Mesenteric fat pad (tissue), 1 donor: ENCODE data around the gene CABLES2. TPM values are rescaled to one million over a fixed set of nuclear protein-coding genes. Genes with fewer than 3 reads are reported as not detected.

Experiments used
- DNase-seq: peaks from one replicate; pipeline ENCODE4 v3.0.0-alpha.2; 2020; ENCODE audit warnings: low spot score
- total RNA-seq: library from RNA; stranded (reverse); fragmentation: NEBNext Ultra II Directional; extraction: Animal tissue kit (Norgen Biotek cat#: 25700); gene quantifications from one replicate; pipeline ENCODE4 v1.2.1, GENCODE V29; 2021
- donor health status: DM: yes; HTN: yes; CAD: no.

Gene CABLES2
- total RNA-seq, 1 donor from 2014 or later: 2.3 TPM

DNA sequence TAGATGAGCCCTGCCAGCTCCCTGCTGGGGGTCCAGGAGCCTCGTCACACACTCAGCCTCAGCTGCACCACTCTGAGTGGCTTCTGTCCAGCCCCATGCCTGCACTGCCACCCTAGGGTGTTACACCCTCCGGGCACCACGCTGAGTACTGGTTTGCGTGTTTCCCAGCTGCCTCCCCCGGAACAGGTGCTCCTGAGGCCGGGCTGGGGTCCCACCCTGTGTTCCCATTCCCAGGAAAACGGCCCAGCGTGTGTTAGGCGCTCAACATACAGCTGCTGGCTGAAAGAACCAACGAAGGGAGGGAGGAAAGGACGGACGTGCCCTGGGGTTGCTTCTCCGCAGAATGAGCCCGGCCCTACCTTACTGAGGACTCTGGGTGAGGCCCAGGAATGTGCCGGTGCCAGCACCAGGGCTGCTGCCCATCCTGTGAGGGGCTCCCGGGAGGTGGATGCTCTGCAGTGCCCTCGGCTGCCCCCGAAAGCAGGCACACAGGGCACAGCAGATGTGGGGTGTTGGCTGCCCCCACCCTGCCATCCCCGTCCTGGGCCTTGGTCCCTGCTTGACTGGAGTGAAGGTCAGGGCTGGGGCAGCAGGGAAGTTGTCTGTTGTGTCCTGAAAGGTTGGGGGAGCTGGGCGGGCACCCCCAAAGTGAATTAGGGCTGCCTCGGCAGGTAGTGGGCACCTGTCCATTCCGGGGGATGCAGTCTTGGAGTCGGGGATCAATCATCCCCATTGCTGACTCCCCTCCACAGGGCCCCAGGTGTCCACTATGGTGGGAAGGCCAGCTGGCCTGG is 56.3 kb downstream of the CABLES2 start:
- no peak for DNase-seq

DNA sequence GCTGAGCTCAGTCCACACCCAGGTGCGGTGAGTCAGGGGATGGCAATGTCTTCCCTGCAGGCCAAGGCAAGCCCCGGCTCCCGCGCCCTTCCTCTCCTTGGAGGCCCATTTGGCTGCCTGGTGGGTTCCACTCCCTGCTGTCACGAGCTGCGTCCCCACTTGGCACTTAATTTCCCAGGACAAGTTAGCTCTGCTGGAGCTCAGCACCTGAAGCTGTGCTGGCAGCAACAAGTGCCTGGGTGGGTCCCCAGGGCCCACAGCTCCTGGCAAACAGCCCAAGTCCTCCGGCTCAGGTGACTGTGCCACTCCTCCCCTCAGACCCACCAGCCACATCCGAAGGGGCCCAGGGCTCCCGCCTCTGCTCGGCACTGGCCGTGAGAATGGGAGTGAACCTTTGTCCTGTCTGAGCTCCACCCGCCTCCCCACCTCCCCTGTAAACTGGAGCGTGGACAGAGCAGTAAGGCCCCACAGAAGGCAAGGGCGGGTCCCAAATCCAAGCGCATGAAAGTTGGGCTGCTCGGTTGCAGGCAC is 56.9 kb downstream of the CABLES2 start:
- no peak for DNase-seq

DNA sequence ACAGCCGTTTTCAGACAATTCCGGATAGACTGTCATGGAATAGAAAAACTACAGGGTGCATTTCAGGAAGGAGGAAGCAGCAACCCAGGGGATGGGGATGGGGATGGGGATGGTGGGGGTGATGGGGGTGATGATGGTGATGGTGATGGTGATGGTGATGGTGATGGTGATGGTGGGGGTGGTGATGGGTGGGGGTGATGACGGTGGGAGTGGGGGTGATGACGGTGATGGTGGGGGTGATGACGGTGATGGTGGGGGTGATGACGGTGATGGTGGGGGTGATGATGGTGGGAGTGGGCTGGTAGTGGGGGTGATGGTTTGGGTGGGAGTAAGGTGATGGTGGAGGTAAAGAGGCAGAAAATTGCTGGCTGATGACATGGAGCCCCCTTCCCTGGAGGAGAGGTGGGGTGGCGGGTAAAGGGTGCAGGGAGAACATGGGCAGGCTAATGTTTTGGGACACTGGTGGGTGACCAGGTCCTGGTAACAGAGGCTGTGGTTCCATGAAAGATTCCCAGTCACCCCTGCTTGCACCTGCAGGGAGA is 57.5 kb downstream of the CABLES2 start:
- no peak for DNase-seq

GRCh38 chr20:62348604-62349003 is 58.5 kb downstream of the CABLES2 start:
- no peak for DNase-seq

- DNase-seq: no peak
These were observed 59.6 kb downstream of the CABLES2 start for GRCh38 chr20:62347445-62347844.

DNA sequence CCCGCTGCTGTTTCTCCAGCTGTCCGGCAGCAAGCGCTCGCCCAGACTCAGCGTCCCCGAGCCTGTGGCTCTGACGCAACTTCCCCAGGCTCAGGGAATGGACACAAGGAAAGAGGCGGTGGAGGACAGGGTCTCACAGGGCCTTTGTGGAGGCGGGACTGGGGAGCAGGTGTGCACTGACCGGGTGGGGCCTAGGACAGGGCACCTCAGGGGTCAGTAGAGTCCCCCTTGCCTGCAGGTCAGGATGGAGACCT is 60.0 kb downstream of the CABLES2 start:
- no peak for DNase-seq

- DNase-seq: no peak
These were observed 60.5 kb downstream of the CABLES2 start for GRCh38 chr20:62346398-62347150.

- no peak for DNase-seq
These were observed 61.3 kb downstream of the CABLES2 start for GRCh38 chr20:62345681-62346370.

DNA sequence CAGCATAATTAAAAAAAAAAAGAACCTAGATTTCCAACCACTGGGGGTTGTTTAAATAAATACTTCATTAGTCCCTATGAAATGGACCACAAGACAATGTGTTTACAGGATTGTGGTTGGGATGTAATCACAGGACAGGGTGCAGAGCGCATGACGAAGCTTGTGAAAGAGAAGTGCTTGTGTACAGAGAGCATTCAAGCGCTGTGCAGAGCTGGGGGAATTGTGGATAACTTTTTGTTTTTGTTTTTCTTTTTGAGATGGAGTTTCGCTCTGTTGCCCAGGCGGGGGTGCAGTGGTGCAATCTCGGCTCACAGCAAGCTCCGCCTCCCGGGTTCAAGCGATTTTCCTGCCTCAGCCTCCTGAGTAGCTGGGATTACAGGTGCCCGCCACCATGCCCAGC is 62.3 kb downstream of the CABLES2 start:
- DNase-seq: no peak

GRCh38 chr20:62344092-62344491 is 63.0 kb downstream of the CABLES2 start:
- no peak for DNase-seq

DNA sequence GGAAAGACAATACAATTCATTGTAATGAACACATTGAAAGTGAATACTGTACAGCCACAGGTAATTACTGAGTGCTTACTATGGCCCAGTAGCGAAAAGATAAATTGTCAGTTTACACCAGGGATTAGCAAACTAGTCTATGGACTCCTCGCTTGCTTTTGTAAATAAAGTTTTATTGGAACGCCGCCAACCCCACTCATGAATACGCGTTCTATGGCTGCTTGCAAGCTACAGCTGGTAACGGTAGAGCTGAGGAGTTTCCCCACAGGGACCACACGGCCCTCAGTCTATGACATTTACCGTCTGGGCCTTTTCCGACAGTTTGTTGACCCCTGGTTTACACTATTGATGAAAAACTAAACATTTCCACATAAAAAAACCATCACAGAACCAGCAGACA is 64.2 kb downstream of the CABLES2 start:
- DNase-seq: no peak

DNA sequence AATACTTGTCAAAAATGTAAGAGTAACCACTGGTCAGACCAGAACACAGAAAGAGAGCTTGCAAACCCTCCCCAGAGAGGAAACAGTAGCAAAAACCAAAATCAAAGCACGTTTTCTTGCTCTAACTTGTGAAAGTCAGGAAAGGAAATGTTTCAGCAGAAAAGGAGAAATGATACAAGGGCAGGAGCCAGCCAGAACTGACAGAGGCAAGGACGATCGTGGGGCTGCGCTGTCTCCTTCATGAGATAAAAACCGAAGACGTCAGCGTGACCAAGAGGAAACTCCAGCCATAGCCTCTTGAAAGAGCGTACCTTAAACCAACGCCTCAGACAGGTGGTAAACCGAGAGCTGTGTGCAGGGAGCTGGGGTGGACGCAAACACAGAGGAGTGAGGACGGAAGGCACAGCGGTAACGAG is 67.4 kb downstream of the CABLES2 start:
- no peak for DNase-seq

Other genes with a start within 250 kb of the CABLES2 start
- 29.9 TPM for gene MTG2, start 224.3 kb downstream of the CABLES2 start, total RNA-seq
- not detected for gene HRH3, start 187.0 kb downstream of the CABLES2 start, total RNA-seq
- 38.1 TPM for gene OSBPL2, start 168.8 kb downstream of the CABLES2 start, total RNA-seq
- gene ADRM1, start 104.3 kb downstream of the CABLES2 start, total RNA-seq: 87.1 TPM
- 126 TPM for gene LAMA5, start 40.0 kb downstream of the CABLES2 start, total RNA-seq
- 856 TPM for gene RPS21, start 20.2 kb downstream of the CABLES2 start, total RNA-seq
- gene RBBP8NL, start 20.3 kb upstream of the CABLES2 start, total RNA-seq: not detected
- gene GATA5, start 68.7 kb upstream of the CABLES2 start, total RNA-seq: 0.19 TPM
- 44.4 TPM for gene SLCO4A1, start 235.2 kb upstream of the CABLES2 start, total RNA-seq